ENCODE results near the gene SLC13A3.

The SLC13A3 gene

GRCh38 chr20:46609043-46609442, 42.2 kb downstream of the SLC13A3 start:
- 100% methylated on average over 1 of the region's 4 CpGs for WGBS
- H4K8ac ChIP-seq (ENCODE audit: low read length) = no peak overlapping the region

GRCh38 chr20:46607849-46608497, 43.3 kb downstream of the SLC13A3 start:
- Histone ChIP-seq H3K27me3 (ENCODE audit: control insufficient read depth in 1 of 2, insufficient read depth in 1 of 2, low read length in 2 of 2) (no peaks in the 10 kb centered on the region), H3K14ac (ENCODE audit: low read length in 2 of 2) (no peak overlapping the region), H2BK120ac (ENCODE audit: low read depth, low read length) (no peak overlapping the region), H3K18ac (ENCODE audit: low read depth in 1 of 2, low read length in 2 of 2) (no peak overlapping the region), H2BK15ac (ENCODE audit: low read depth, poor library complexity, severe bottlenecking) (no peak overlapping the region), H2BK5ac (ENCODE audit: low read depth, low read length, poor library complexity, severe bottlenecking) (no peak overlapping the region), H3K79me1 (replicated peaks; ENCODE audit: low read length, poor library complexity, severe bottlenecking) (no peaks in the 10 kb centered on the region), H2BK12ac (ENCODE audit: low read length in 2 of 2) (no peak overlapping the region), H4K8ac (ENCODE audit: low read length) (no peak overlapping the region), H3K23ac (ENCODE audit: low read length in 2 of 2) (no peak overlapping the region), H3K4me1 (ENCODE audit: control insufficient read depth, insufficient read depth, low read depth, low read length) (no peaks in the 10 kb centered on the region), H3K27ac (ENCODE audit: low read length, poor library complexity, severe bottlenecking) (no peak overlapping the region), H3K9me3 (ENCODE audit: control insufficient read depth, low read length) (peaks cover 6% of the 10 kb centered on the region), H3K4ac (ENCODE audit: low read depth in 1 of 2, low read length in 2 of 2) (no peak overlapping the region), H3K4me3 (ENCODE audit: insufficient read depth in 1 of 2, low read depth in 1 of 2, low read length in 2 of 2) (no peak overlapping the region), H3K4me2 (ENCODE audit: low read length, poor library complexity, severe bottlenecking) (no peak overlapping the region), H2AFZ (ENCODE audit: low read depth, low read length) (no peak overlapping the region), H4K91ac (ENCODE audit: low read length) (no peak overlapping the region), H3K9ac (ENCODE audit: low read length) (no peak overlapping the region), H2AK5ac (ENCODE audit: low read length, severe bottlenecking) (no peak overlapping the region), H3K36me3 (ENCODE audit: control insufficient read depth in 1 of 2, insufficient read depth in 2 of 2, low read depth in 1 of 2, low read length in 2 of 2) (peaks cover 0 to 14% of the 10 kb centered on the region in 2 experiments)
- 91% methylated on average over 7 of the region's 8 CpGs for WGBS
- no peak for DNase-seq

More at GRCh38 chr20:46609043-46609442, 42.2 kb downstream of the SLC13A3 start:
- H2BK15ac ChIP-seq (ENCODE audit: low read depth, poor library complexity, severe bottlenecking) = no peak overlapping the region
- no peak overlapping the region for H2BK12ac ChIP-seq (ENCODE audit: low read length in 2 of 2)
- H3K4me1 ChIP-seq (ENCODE audit: control insufficient read depth, insufficient read depth, low read depth, low read length) = no peaks in the 10 kb centered on the region
- H4K91ac ChIP-seq (ENCODE audit: low read length) = no peak overlapping the region
- no peak overlapping the region for H2AK5ac ChIP-seq (ENCODE audit: low read length, severe bottlenecking)
- no peak for DNase-seq
- no peak overlapping the region for H3K9ac ChIP-seq (ENCODE audit: low read length)
- no peak overlapping the region for H2AFZ ChIP-seq (ENCODE audit: low read depth, low read length)
- no peak overlapping the region for H3K14ac ChIP-seq (ENCODE audit: low read length in 2 of 2)
- H2BK120ac ChIP-seq (ENCODE audit: low read depth, low read length) = no peak overlapping the region
- no peak overlapping the region for H3K4me2 ChIP-seq (ENCODE audit: low read length, poor library complexity, severe bottlenecking)
- H3K79me1 ChIP-seq (replicated peaks; ENCODE audit: low read length, poor library complexity, severe bottlenecking) = no peaks in the 10 kb centered on the region
- no peak overlapping the region for H3K4ac ChIP-seq (ENCODE audit: low read depth in 1 of 2, low read length in 2 of 2)
- H2BK5ac ChIP-seq (ENCODE audit: low read depth, low read length, poor library complexity, severe bottlenecking) = no peak overlapping the region
- no peak overlapping the region for H3K27ac ChIP-seq (ENCODE audit: low read length, poor library complexity, severe bottlenecking)
- H3K18ac ChIP-seq (ENCODE audit: low read depth in 1 of 2, low read length in 2 of 2) = no peak overlapping the region
- no peak overlapping the region for H3K4me3 ChIP-seq (ENCODE audit: insufficient read depth in 1 of 2, low read depth in 1 of 2, low read length in 2 of 2)
- peaks cover 0 to 14% of the 10 kb centered on the region in 2 experiments for H3K36me3 ChIP-seq (ENCODE audit: control insufficient read depth in 1 of 2, insufficient read depth in 2 of 2, low read depth in 1 of 2, low read length in 2 of 2)
- peaks cover 6% of the 10 kb centered on the region for H3K9me3 ChIP-seq (ENCODE audit: control insufficient read depth, low read length)
- no peak overlapping the region for H3K23ac ChIP-seq (ENCODE audit: low read length in 2 of 2)
- H3K27me3 ChIP-seq (ENCODE audit: control insufficient read depth in 1 of 2, insufficient read depth in 1 of 2, low read length in 2 of 2) = no peaks in the 10 kb centered on the region

GRCh38 chr20:46607191-46607848, 43.9 kb downstream of the SLC13A3 start:
- Histone ChIP-seq H3K4me1 (ENCODE audit: control insufficient read depth, insufficient read depth, low read depth, low read length) (no peaks in the 10 kb centered on the region), H2AK5ac (ENCODE audit: low read length, severe bottlenecking) (no peak overlapping the region), H2BK12ac (ENCODE audit: low read length in 2 of 2) (no peak overlapping the region), H3K4me2 (ENCODE audit: low read length, poor library complexity, severe bottlenecking) (no peak overlapping the region), H2BK120ac (ENCODE audit: low read depth, low read length) (no peak overlapping the region), H3K9me3 (ENCODE audit: control insufficient read depth, low read length) (peaks cover 6% of the 10 kb centered on the region), H3K4ac (ENCODE audit: low read depth in 1 of 2, low read length in 2 of 2) (no peak overlapping the region), H4K91ac (ENCODE audit: low read length) (no peak overlapping the region), H3K36me3 (ENCODE audit: control insufficient read depth in 1 of 2, insufficient read depth in 2 of 2, low read depth in 1 of 2, low read length in 2 of 2) (peaks cover 0 to 14% of the 10 kb centered on the region in 2 experiments), H2BK5ac (ENCODE audit: low read depth, low read length, poor library complexity, severe bottlenecking) (no peak overlapping the region), H3K4me3 (ENCODE audit: insufficient read depth in 1 of 2, low read depth in 1 of 2, low read length in 2 of 2) (no peak overlapping the region), H3K79me1 (replicated peaks; ENCODE audit: low read length, poor library complexity, severe bottlenecking) (no peaks in the 10 kb centered on the region), H2BK15ac (ENCODE audit: low read depth, poor library complexity, severe bottlenecking) (no peak overlapping the region), H3K27ac (ENCODE audit: low read length, poor library complexity, severe bottlenecking) (no peak overlapping the region), H4K8ac (ENCODE audit: low read length) (no peak overlapping the region), H3K23ac (ENCODE audit: low read length in 2 of 2) (no peak overlapping the region), H3K14ac (ENCODE audit: low read length in 2 of 2) (no peak overlapping the region), H3K18ac (ENCODE audit: low read depth in 1 of 2, low read length in 2 of 2) (no peak overlapping the region), H3K27me3 (ENCODE audit: control insufficient read depth in 1 of 2, insufficient read depth in 1 of 2, low read length in 2 of 2) (no peaks in the 10 kb centered on the region), H3K9ac (ENCODE audit: low read length) (no peak overlapping the region), H2AFZ (ENCODE audit: low read depth, low read length) (no peak overlapping the region)
- DNase-seq = no peak
- 90% methylated on average over 4 of the region's 4 CpGs for WGBS

- DNase-seq = no peak
- Histone ChIP-seq H3K36me3 (ENCODE audit: control insufficient read depth in 1 of 2, insufficient read depth in 2 of 2, low read depth in 1 of 2, low read length in 2 of 2) (peaks cover 0 to 14% of the 10 kb centered on the region in 2 experiments), H4K91ac (ENCODE audit: low read length) (no peak overlapping the region), H3K9me3 (ENCODE audit: control insufficient read depth, low read length) (peaks cover 6% of the 10 kb centered on the region), H2AFZ (ENCODE audit: low read depth, low read length) (no peak overlapping the region), H3K14ac (ENCODE audit: low read length in 2 of 2) (no peak overlapping the region), H3K9ac (ENCODE audit: low read length) (no peak overlapping the region), H2BK120ac (ENCODE audit: low read depth, low read length) (no peak overlapping the region), H3K27me3 (ENCODE audit: control insufficient read depth in 1 of 2, insufficient read depth in 1 of 2, low read length in 2 of 2) (no peaks in the 10 kb centered on the region), H4K8ac (ENCODE audit: low read length) (no peak overlapping the region), H2AK5ac (ENCODE audit: low read length, severe bottlenecking) (no peak overlapping the region), H2BK15ac (ENCODE audit: low read depth, poor library complexity, severe bottlenecking) (no peak overlapping the region), H3K79me1 (replicated peaks; ENCODE audit: low read length, poor library complexity, severe bottlenecking) (no peaks in the 10 kb centered on the region), H3K4me2 (ENCODE audit: low read length, poor library complexity, severe bottlenecking) (no peak overlapping the region), H3K27ac (ENCODE audit: low read length, poor library complexity, severe bottlenecking) (no peak overlapping the region), H3K4me1 (ENCODE audit: control insufficient read depth, insufficient read depth, low read depth, low read length) (no peaks in the 10 kb centered on the region), H2BK12ac (ENCODE audit: low read length in 2 of 2) (no peak overlapping the region), H3K23ac (ENCODE audit: low read length in 2 of 2) (no peak overlapping the region), H3K4ac (ENCODE audit: low read depth in 1 of 2, low read length in 2 of 2) (no peak overlapping the region), H3K4me3 (ENCODE audit: insufficient read depth in 1 of 2, low read depth in 1 of 2, low read length in 2 of 2) (no peak overlapping the region), H2BK5ac (ENCODE audit: low read depth, low read length, poor library complexity, severe bottlenecking) (no peak overlapping the region), H3K18ac (ENCODE audit: low read depth in 1 of 2, low read length in 2 of 2) (no peak overlapping the region)
- 93% methylated on average over 3 of the region's 4 CpGs for WGBS
Measured at GRCh38 chr20:46606817-46607190, 44.5 kb downstream of the SLC13A3 start.
